ENCODE measurements around the gene PTPRG.

GRCh38 chr3:61690016-61690415 is 128.6 kb downstream of the PTPRG start:
- no peak for TF ChIP-seq EZH2phosphoT487 (IDR thresholded peaks at IDR 0.05; ENCODE audit: insufficient read depth, low read depth)
- no peak for TF ChIP-seq EZH2 (IDR thresholded peaks at IDR 0.05; ENCODE audit: insufficient read depth, poor library complexity, severe bottlenecking)

Measured in GM23248 (cell line).